Left ventricle myocardium superior (tissue), 1 donor: Measurements from ENCODE around the gene KBTBD2. TPM values are rescaled to one million over a fixed set of nuclear protein-coding genes. Genes with fewer than 3 reads are reported as not detected.
"Not testable (repeated sequence)": the region's sequence is repeated elsewhere in the genome, so short reads cannot be mapped to it uniquely, and the experiment has no call there.

Experiments used
- ATAC-seq: fragments of 200-7000 bp; cut with Tn5 transposase; one replicate; pipeline ENCODE4 v1.9.1; 2020; ENCODE audit warnings: mild to moderate bottlenecking, moderate library complexity
- DNase-seq: peaks from one replicate; pipeline ENCODE4 v3.0.0-alpha.2; 2020
- intact Hi-C: fragments of 100-400 bp; cut with micrococcal nuclease; formaldehyde crosslinking; loops from one replicate; pipeline ENCODE4 v1.11.0; 2022
- long read RNA-seq: library from polyadenylated mRNA; unstranded; transcript quantifications from one replicate; pipeline ENCODE4 v2.0.0, GENCODE V29; 2021
- total RNA-seq: library from RNA; stranded (reverse); fragmentation: NEBNext Ultra II Directional; extraction: Animal tissue kit (Norgen Biotek cat#: 25700); gene quantifications from one replicate; pipeline ENCODE4 v1.2.1, GENCODE V29; 2021
- donor health status: DM: no; HTN: yes; CAD: no; lungs with severe emphysema.

Gene KBTBD2
- 25.5 TPM for total RNA-seq
- long read RNA-seq, transcript KBTBD2-201 (4 exons, 3,745 nt) = major isoform, 53 of 76 reads
- long read RNA-seq, partial matches to known transcripts = 3 of 76 reads
- long read RNA-seq, other reads (novel, unspliced or antisense) = 20 of 76 reads

DNA sequence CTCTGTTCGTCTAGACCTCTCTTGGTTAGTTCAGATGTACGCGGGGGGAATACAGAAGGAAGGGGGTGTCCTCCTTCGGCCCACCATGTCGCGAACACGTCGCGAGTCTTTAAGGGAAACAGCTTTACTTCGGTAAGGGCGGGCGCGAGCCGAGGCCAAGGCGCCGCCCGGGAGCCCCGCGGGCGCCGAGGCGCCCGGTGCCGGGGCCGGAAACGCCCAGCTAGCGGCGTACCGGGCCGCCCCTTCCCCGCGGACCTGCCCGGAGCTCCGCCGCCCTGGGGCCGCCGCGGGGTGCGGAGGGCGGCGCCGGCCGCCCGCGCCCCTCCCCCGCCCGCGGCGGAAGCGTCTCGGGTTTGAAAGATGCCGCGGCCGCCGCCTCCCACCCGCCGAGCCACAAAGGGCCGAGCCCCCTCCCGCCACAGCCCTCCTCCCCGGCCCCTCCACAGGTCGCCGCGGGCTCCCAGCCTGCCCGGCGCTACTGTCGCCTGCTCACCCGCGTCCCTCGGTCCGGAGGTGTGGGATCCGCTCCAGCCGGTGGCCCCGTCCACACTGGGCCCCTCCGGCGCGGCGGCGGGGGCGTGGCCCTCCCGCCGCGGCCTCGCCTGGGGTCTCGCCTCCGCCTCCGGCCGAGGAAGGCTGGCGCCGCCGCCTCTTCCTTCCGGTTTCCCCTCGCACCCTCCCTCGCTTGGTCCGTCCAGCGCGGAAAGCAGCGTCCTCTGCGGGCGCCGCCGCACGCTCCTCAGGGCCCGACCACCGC, at the start of gene KBTBD2:
Gene KBTBD2 (minus strand): TSS at position 718 of the 757 bp plus-strand sequence. CDS start 12,156 bp downstream, outside the sequence.
- intact Hi-C loops = no loop called here
- peak; percentile 92 for DNase-seq
- ATAC-seq = peak; percentile 71

- no peak for DNase-seq
- no peak for ATAC-seq
- intact Hi-C loops = no loop called here
These were observed 49.6 kb upstream of the KBTBD2 start for GRCh38 chr7:32941181-32941580.

GRCh38 chr7:32937344-32938174, 46.0 kb upstream of the KBTBD2 start:
- peak; percentile 52 for DNase-seq
- peak; percentile 62 for ATAC-seq
- intact Hi-C loops = no loop called here

GRCh38 chr7:32936689-32937088, 45.1 kb upstream of the KBTBD2 start:
- intact Hi-C loops = no loop called here
- DNase-seq (no peak), ATAC-seq (peak; percentile 59)

GRCh38 chr7:32935558-32935957, 44.0 kb upstream of the KBTBD2 start:
- intact Hi-C loops = no loop called here
- ATAC-seq (no peak), DNase-seq (no peak)

DNA sequence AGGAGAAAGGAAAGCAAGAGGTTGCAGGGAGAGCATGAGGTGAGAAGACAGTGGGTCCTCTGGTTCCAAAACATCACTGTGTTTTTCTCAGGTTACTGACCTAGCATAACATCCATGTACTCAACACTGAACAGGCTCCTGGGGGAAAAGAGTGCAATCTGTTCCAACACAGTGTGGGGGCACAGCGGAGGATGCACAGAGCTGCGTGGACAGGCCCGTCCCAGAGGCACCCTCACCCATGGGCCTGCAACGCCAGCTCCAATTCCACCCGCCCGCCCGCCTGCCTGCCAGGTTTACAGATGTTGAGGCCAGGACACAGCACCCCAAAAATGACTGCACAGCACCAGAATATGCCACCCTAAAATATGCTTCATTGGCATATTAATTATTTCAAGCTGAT, 38.8 kb upstream of the KBTBD2 start:
- ATAC-seq (no peak), DNase-seq (no peak)
- intact Hi-C loops = no loop called here

DNA sequence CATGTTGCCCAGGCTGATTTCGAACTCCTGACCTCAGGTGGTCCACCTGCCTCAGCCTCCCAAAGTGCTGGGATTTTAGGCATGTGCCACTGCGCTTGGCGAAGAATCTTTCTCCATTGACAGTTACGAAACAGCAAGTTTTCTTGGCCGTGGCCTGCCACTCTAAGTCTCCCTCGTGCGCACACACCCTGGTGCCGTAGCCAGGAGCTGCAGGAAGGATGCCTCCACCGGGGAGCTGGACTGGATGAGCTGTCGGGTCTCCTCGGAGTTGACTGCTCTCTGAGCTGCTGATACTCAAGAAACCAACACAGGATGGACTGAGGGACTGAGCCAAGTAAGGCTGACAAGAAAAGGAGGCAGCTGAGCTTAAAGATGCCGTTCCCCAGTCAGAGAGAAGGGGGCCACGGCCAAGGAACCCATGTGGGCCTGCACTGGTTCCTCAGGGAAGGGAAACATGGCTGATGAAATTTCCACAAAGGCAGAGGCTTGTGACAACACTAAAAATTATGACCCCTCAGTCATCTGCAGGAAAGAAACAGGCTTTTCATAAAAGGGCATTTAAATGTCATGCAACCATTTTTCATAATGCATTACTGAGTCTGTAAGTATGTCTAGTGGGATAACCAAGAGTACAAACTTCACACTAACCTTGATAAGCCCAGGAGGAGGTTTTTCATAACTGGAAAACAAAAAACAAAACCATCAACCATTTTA, 38.0 kb upstream of the KBTBD2 start:
- ATAC-seq (no peak), DNase-seq (no peak)
- intact Hi-C loops = no loop called here

GRCh38 chr7:32928785-32929298, 37.3 kb upstream of the KBTBD2 start:
- DNase-seq = no peak
- intact Hi-C loops = no loop called here
- no peak for ATAC-seq

- ATAC-seq (no peak), DNase-seq (no peak)
- intact Hi-C loops = no loop called here
These were observed 30.3 kb upstream of the KBTBD2 start for GRCh38 chr7:32921896-32922295.

DNA sequence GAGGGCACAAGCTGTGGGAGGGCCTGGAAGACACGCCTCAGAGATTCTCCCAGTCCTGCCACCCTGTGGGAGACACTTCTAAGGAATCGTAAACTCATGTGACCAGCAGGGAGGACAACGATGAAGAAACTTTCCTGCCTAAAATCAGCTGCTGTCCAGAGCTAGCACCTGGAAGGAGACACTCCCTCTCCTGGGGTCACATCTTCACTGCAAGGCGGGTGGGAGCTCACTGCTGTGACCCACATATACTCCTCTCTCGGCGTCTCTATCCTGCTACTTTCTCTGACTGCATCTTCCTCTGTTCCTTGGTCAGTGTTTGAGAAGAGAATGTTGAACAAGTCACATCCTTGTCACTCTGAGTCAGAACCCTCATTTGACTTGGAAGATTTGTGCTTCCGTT, 25.4 kb upstream of the KBTBD2 start:
- DNase-seq, ATAC-seq, intact Hi-C loops: not testable (repeated sequence)

GRCh38 chr7:32916006-32916405, 24.4 kb upstream of the KBTBD2 start:
- intact Hi-C loops = no loop called here
- DNase-seq = no peak
- no peak for ATAC-seq

GRCh38 chr7:32915041-32915536, 23.5 kb upstream of the KBTBD2 start:
- DNase-seq (no peak), ATAC-seq (no peak)
- intact Hi-C loops = no loop called here

GRCh38 chr7:32914184-32914583, 22.6 kb upstream of the KBTBD2 start:
- intact Hi-C loops = no loop called here
- DNase-seq = no peak
- ATAC-seq = no peak

DNA sequence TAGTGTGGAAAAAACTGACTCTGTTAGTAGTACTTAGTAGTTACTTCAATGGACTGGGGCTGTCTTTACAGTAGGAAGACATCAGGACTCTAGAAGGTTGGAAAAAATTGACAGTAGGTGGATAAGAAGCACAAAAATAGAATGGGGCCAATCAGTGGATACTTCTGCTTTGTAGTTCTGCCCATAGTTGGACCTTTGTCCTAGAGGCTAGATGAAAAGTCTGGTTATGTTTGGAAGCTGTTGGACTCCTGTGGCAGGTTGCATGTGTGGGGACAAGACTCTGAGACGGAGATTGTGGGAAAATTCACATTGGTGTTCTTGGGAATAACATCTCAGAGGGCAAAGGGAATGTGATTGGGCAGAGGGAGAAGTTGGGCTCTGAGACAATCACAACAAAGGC, 18.6 kb upstream of the KBTBD2 start:
- no peak for ATAC-seq
- no peak for DNase-seq
- intact Hi-C loops = no loop called here

GRCh38 chr7:32905175-32905662, 13.7 kb upstream of the KBTBD2 start:
- peak; percentile 59 for DNase-seq
- ATAC-seq = peak; percentile 88
- intact Hi-C loops = no loop called here

DNA sequence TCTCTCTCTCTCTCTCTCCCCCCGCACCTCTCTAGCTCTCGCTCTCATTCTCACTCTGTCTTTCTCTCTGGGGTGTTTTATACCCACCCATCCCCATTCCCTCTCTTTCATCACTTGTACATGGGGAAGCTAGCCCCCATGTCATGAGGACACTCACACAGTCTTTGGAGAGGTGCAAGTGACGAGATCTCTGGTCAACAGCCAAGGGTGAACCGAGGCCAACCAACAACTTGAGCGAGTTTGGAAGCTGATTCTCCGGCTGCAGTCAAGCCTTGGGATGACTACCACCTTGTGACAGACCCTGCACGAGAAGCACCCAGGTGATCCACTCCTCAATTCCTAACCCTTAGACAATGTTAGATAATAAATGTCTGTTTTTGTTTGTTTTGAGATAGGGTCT, 10.1 kb upstream of the KBTBD2 start:
- intact Hi-C loops = no loop called here
- DNase-seq (no peak), ATAC-seq (peak; percentile 18)

- intact Hi-C loops = no loop called here
- DNase-seq (no peak), ATAC-seq (no peak)
These were observed 9.0 kb upstream of the KBTBD2 start for GRCh38 chr7:32900433-32900995.

- intact Hi-C loops, ATAC-seq, DNase-seq: not testable (repeated sequence)
These were observed 5.8 kb upstream of the KBTBD2 start for GRCh38 chr7:32897376-32897775.
